H9 (cell line): ENCODE data around the gene DENND5B. TPM values are rescaled to one million over a fixed set of nuclear protein-coding genes. Genes with fewer than 3 reads are reported as not detected.
A peak's percentile ranks its signal among the peaks of the same experiment; 100 is the strongest.

Experiments
- DNase-seq: peaks from one replicate; pipeline ENCODE4 v3.0.0-alpha.2; 2017
- H2AFZ ChIP-seq: one replicate; pipeline ENCODE4 v1.6.1; 2013; ENCODE audit warnings: mild to moderate bottlenecking, low read length, control low read depth, moderate library complexity
- H2AK5ac ChIP-seq: 2 replicates; pipeline ENCODE4 v1.6.1; 2013; ENCODE audit warnings: low read length, control low read depth, mixed read lengths; ENCODE audit not compliant: insufficient read length
- H2BK120ac ChIP-seq: one replicate; pipeline ENCODE4 v1.6.1; 2013; ENCODE audit warnings: low read depth, mild to moderate bottlenecking, low read length, control low read depth, inconsistent platforms; ENCODE audit not compliant: poor library complexity, severe bottlenecking
- H2BK12ac ChIP-seq: 2 replicates; pipeline ENCODE4 v1.6.1; 2013; ENCODE audit warnings: low read length, control low read depth, mixed read lengths, low read depth; ENCODE audit not compliant: insufficient read length
- H2BK15ac ChIP-seq: 2 replicates; pipeline ENCODE4 v1.6.1; 2013; ENCODE audit warnings: low read depth, low read length, control low read depth
- H2BK20ac ChIP-seq: one replicate; pipeline ENCODE4 v1.6.1; 2013; ENCODE audit warnings: low read depth, mild to moderate bottlenecking, low read length, control low read depth, inconsistent platforms; ENCODE audit not compliant: poor library complexity, severe bottlenecking
- H2BK5ac ChIP-seq: 2 replicates; pipeline ENCODE4 v1.6.1; 2013; ENCODE audit warnings: low read length, control low read depth, mixed read lengths; ENCODE audit not compliant: insufficient read length
- H3K14ac ChIP-seq: 2 replicates; pipeline ENCODE4 v1.6.1; 2013; ENCODE audit warnings: low read length, control low read depth; ENCODE audit not compliant: insufficient read depth
- H3K18ac ChIP-seq: 2 replicates; pipeline ENCODE4 v1.6.1; 2013; ENCODE audit warnings: low read depth, mild to moderate bottlenecking, mixed read lengths, low read length, control low read depth; ENCODE audit not compliant: insufficient read length
- H3K23ac ChIP-seq: 2 replicates; pipeline ENCODE4 v1.6.1; 2013; ENCODE audit warnings: low read length, control low read depth, mixed read lengths, low read depth; ENCODE audit not compliant: insufficient read length
- H3K23me2 ChIP-seq: 2 replicates; pipeline ENCODE4 v1.6.1; 2013; ENCODE audit warnings: low read depth, mild to moderate bottlenecking, mixed read lengths, low read length, control low read depth; ENCODE audit not compliant: insufficient read length, poor library complexity, severe bottlenecking
- H3K27ac ChIP-seq: 2 replicates; pipeline ENCODE4 v1.5.1; 2013; ENCODE audit warnings: low read length, control low read depth, mixed read lengths, low read depth; ENCODE audit not compliant: insufficient read length
- H3K27me3 ChIP-seq: 2 replicates; pipeline ENCODE4 v1.6.1; 2013; ENCODE audit warnings: low read length, control low read depth, inconsistent platforms; ENCODE audit not compliant: insufficient read depth
- H3K4ac ChIP-seq: 2 replicates; pipeline ENCODE4 v1.6.1; 2013; ENCODE audit warnings: low read depth, mild to moderate bottlenecking, control low read depth, inconsistent platforms, low read length, moderate library complexity
- H3K4me1 ChIP-seq: 2 replicates; pipeline ENCODE4 v1.6.1; 2013; ENCODE audit warnings: low read length, control low read depth, inconsistent platforms; ENCODE audit not compliant: insufficient read depth
- H3K4me2 ChIP-seq: 2 replicates; pipeline ENCODE4 v1.6.1; 2013; ENCODE audit warnings: low read length, control low read depth, mixed read lengths; ENCODE audit not compliant: insufficient read length, insufficient read depth
- H3K56ac ChIP-seq: 2 replicates; pipeline ENCODE4 v1.6.1; 2013; ENCODE audit warnings: low read depth, mild to moderate bottlenecking, mixed read lengths, low read length, control low read depth; ENCODE audit not compliant: insufficient read length
- H3K79me1 ChIP-seq: 2 replicates; pipeline ENCODE4 v1.6.1; 2013; ENCODE audit warnings: low read depth, mild to moderate bottlenecking, moderate library complexity, low read length, control low read depth, inconsistent platforms; ENCODE audit not compliant: insufficient read depth, poor library complexity, severe bottlenecking
- H3K79me2 ChIP-seq: 2 replicates; pipeline ENCODE4 v1.6.1; 2013; ENCODE audit warnings: low read length, control low read depth, inconsistent platforms; ENCODE audit not compliant: insufficient read depth
- H3K9ac ChIP-seq: 2 replicates; pipeline ENCODE4 v1.6.1; 2013; ENCODE audit warnings: low read length, control low read depth, mixed read lengths; ENCODE audit not compliant: insufficient read length; ENCODE audit errors: extremely low read depth
- H3K9me3 ChIP-seq: one replicate; pipeline ENCODE4 v1.6.1; 2013; ENCODE audit warnings: low read depth, low read length, inconsistent platforms; ENCODE audit not compliant: control insufficient read depth
- H3T11ph ChIP-seq: one replicate; pipeline ENCODE4 v1.6.1; 2013; ENCODE audit warnings: mild to moderate bottlenecking, low read length, control low read depth, inconsistent platforms
- H4K20me1 ChIP-seq: one replicate; pipeline ENCODE4 v1.6.1; 2013; ENCODE audit not compliant: control insufficient read depth, insufficient read length, insufficient read depth
- H4K5ac ChIP-seq: 2 replicates; pipeline ENCODE4 v1.6.1; 2013; ENCODE audit warnings: low read depth, mild to moderate bottlenecking, mixed read lengths, low read length, control low read depth; ENCODE audit not compliant: insufficient read length
- H4K8ac ChIP-seq: replicated peaks from 2 replicates; pipeline ENCODE4 v1.6.1; 2013; ENCODE audit warnings: low read length, control low read depth, mixed read lengths, low read depth; ENCODE audit not compliant: insufficient read length
- H4K91ac ChIP-seq: 2 replicates; pipeline ENCODE4 v1.6.1; 2013; ENCODE audit warnings: low read depth, mild to moderate bottlenecking, moderate library complexity, mixed read lengths, low read length, control low read depth; ENCODE audit not compliant: insufficient read length
- H3K27ac Mint-ChIP-seq, 3 experiments: 2 replicates in 2 of 3; 3 replicates in 1 of 3; pipeline ENCODE4 v1.8.0; 2020 to 2021; ENCODE audit warnings: mixed read lengths in 3 of 3, mild to moderate bottlenecking in 1 of 3, moderate library complexity in 1 of 3
- H3K27me3 Mint-ChIP-seq: 2 replicates; pipeline ENCODE4 v1.8.0; 2021; ENCODE audit warnings: low read depth, mild to moderate bottlenecking, moderate library complexity, mixed read lengths
- H3K36me3 Mint-ChIP-seq, 3 experiments: 2 replicates in 2 of 3; 3 replicates in 1 of 3; pipeline ENCODE4 v1.8.0; 2020 to 2021; ENCODE audit warnings: low read depth in 3 of 3, mixed read lengths in 3 of 3; ENCODE audit not compliant: insufficient read depth in 1 of 3
- H3K4me1 Mint-ChIP-seq, 2 experiments: 2 replicates each; pipeline ENCODE4 v1.8.0; 2020; ENCODE audit warnings: mixed read lengths in 2 of 2
- H3K4me3 Mint-ChIP-seq, 2 experiments: 2 replicates in 1 of 2; 3 replicates in 1 of 2; pipeline ENCODE4 v1.8.0; 2020 to 2021; ENCODE audit warnings: mild to moderate bottlenecking in 2 of 2, mixed read lengths in 2 of 2, moderate library complexity in 1 of 2
- H3K9me3 Mint-ChIP-seq, 2 experiments: 2 replicates in 1 of 2; 3 replicates in 1 of 2; pipeline ENCODE4 v1.8.0; 2020; ENCODE audit warnings: mild to moderate bottlenecking in 2 of 2, mixed read lengths in 2 of 2, moderate library complexity in 1 of 2
- CTCF ChIP-seq: fragments of 200-600 bp; sonication (generic); conservative IDR thresholded peaks from 3 replicates; pipeline ENCODE4 v1.8.0; 2021; ENCODE audit warnings: antibody characterized with exemption, mild to moderate bottlenecking
- WGBS: extraction: QIAGEN DNeasy Blood & Tissue Kit; methylation state at CpG from one replicate; pipeline ENCODE4 v1.1.7; 2013; ENCODE audit warnings: missing lambda C conversion rate, low lambda C conversion rate, mixed read lengths; ENCODE audit not compliant: insufficient read length; ENCODE audit errors: extremely low coverage; 5-methylcytosine and 5-hydroxymethylcytosine counted together
- total RNA-seq: library from RNA; stranded (reverse); gene quantifications from 2 replicates; pipeline ENCODE4 v1.2.1, GENCODE V29; 2021

The DENND5B gene
- total RNA-seq, 1 experiment from 2014 or later, result 13.4 TPM

GRCh38 chr12:31368666-31369361 is 222.1 kb downstream of the DENND5B start:
- Mint-ChIP-seq H3K9me3 (no peaks in the 10 kb centered on the region), H3K36me3 (0 out of 7 replicates have a peak, but pooled peaks cover 0 to 4% (median 0%) of the 10 kb centered on the region in 3 experiments), H3K27me3 (no peaks in the 10 kb centered on the region), H3K4me3 (peak overlapping the region; percentile 54 to 80), H3K27ac (peak overlapping the region; percentile 99 to 100 (median 99)), H3K4me1 (peaks cover 42 to 53% of the 10 kb centered on the region in 2 experiments)
- H3K4ac ChIP-seq, result no peak overlapping the region
- TF ChIP-seq CTCF, result no peak
- H2BK5ac ChIP-seq, result no peak overlapping the region
- no peak overlapping the region for H2AFZ ChIP-seq
- H2BK120ac ChIP-seq, result no peak overlapping the region
- H3K4me2 ChIP-seq, result peak overlapping the region; percentile 31
- H3K18ac ChIP-seq, result peak overlapping the region; percentile 74
- H3K79me1 ChIP-seq, result no peaks in the 10 kb centered on the region
- peak; percentile 50 for DNase-seq
- H3K27ac ChIP-seq, result peak overlapping the region; percentile 100
- no peaks in the 10 kb centered on the region for H3K27me3 ChIP-seq
- H2AK5ac ChIP-seq, result no peak overlapping the region
- H3K23me2 ChIP-seq, result peaks cover 4% of the 10 kb centered on the region
- peak overlapping the region; percentile 15 for H2BK12ac ChIP-seq
- H4K91ac ChIP-seq, result no peak overlapping the region
- peak overlapping the region; percentile 46 for H4K5ac ChIP-seq
- H3K9me3 ChIP-seq, result no peaks in the 10 kb centered on the region
- H2BK15ac ChIP-seq, result no peak overlapping the region
- H3K9ac ChIP-seq, result peak overlapping the region; percentile 5
- no CpG with 5 or more reads among the region's 8 CpGs for WGBS
- peaks cover 9% of the 10 kb centered on the region; the same call in 1 of the 2 replicates for H3K4me1 ChIP-seq
- H3K79me2 ChIP-seq, result no peaks in the 10 kb centered on the region
- no peak overlapping the region for H4K8ac ChIP-seq
- H3K56ac ChIP-seq, result no peak overlapping the region
- no peaks in the 10 kb centered on the region for H4K20me1 ChIP-seq
- no peak overlapping the region for H2BK20ac ChIP-seq
- 0 out of 2 replicates have a peak overlapping the region, but pooled peaks have one; percentile 52 for H3K14ac ChIP-seq
- peak overlapping the region; percentile 64 for H3T11ph ChIP-seq
- H3K23ac ChIP-seq, result no peak overlapping the region
